ENCODE data around the gene FGFR2.

DNA sequence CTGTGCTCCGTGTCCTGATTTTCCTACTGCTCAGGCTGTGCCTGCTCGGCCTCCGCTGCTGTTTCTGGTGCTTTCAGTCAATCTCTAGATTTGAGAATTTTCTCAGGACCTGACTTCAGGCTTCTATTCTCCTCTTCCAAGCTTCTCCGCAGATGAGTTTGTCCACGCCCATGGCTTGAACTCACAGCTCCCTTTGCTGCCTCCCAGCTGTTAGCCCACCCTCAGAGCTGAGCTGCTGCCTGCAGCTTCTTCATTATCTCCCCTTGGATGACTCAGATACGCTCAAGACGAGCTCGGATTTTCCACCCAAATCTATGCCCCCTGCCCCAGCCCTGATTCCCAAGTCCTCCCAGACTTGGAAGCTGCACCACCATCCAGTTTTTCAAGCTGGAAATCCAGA lies 104.7 kb downstream of the FGFR2 start:
- no peak for TF ChIP-seq EZH2 (IDR thresholded peaks at IDR 0.05)
- TF ChIP-seq POLR2AphosphoS5 (IDR thresholded peaks at IDR 0.05; ENCODE audit: borderline replicate concordance, low read depth, low read length), result no peak
- TF ChIP-seq FOXP2 (optimal IDR thresholded peaks at IDR 0.05; ENCODE audit: control extremely low read depth, extremely low read length, insufficient read depth), result no peak

Data from SK-N-MC (cell line).